Endothelial cell of umbilical vein (primary cell): ENCODE results near the gene CLEC20A. TPM values are rescaled to one million over a fixed set of nuclear protein-coding genes. Genes with fewer than 3 reads are reported as not detected.

Experiments used
- BruUV-seq: library from RNA; stranded (reverse); fragments of 400-500 nt; replicated peaks from 2 replicates; lab custom pipeline; 2021; lab: Mats Ljungman, UMichigan
- CTCF ChIA-PET: fragments of 300-600, 350-600 bp; sonication (Branson Sonifier 250); formaldehyde crosslinking; loops from one replicate; lab custom pipeline; 2021; ENCODE audit warnings: antibody characterized with exemption, inconsistent platforms; lab: Charles Lee
- POLR2A ChIA-PET: fragments of 300-600, 350-600 bp; sonication (Branson Sonifier 250); formaldehyde crosslinking; loops from one replicate; lab custom pipeline; 2021; ENCODE audit warnings: antibody characterized with exemption, inconsistent platforms; lab: Charles Lee
- DNase-seq: peaks from one replicate; pipeline ENCODE4 v3.0.0-alpha.2; 2011; ENCODE audit warnings: low read depth, low spot score
- FAIRE-seq: peaks from 2 replicates; lab custom pipeline; 2011; peaks lifted over from hg19 to GRCh38; lab: Jason Lieb, UNC
- H2AFZ ChIP-seq: 2 replicates; pipeline ENCODE4 v1.6.0; 2012; ENCODE audit warnings: low read depth, low read length, control low read depth, inconsistent platforms
- H3K27ac ChIP-seq: 2 replicates; pipeline ENCODE4 v1.5.1; 2011; ENCODE audit warnings: low read depth, mild to moderate bottlenecking, control low read depth, low read length, moderate library complexity; ENCODE audit not compliant: insufficient read depth
- H3K27me3 ChIP-seq, 2 experiments: 2 replicates each; pipeline versions ENCODE4 v1.6.0 to v1.6.1; 2011; ENCODE audit warnings: low read length in 2 of 2, mixed read lengths in 1 of 2; ENCODE audit not compliant: control insufficient read depth in 2 of 2, insufficient read depth in 2 of 2
- H3K36me3 ChIP-seq, 2 experiments: 2 replicates in 1 of 2; 3 replicates in 1 of 2; pipeline ENCODE4 v1.5.1; 2011; ENCODE audit warnings: low read length in 2 of 2, mild to moderate bottlenecking in 1 of 2, moderate library complexity in 1 of 2; ENCODE audit not compliant: control insufficient read depth in 2 of 2, insufficient read depth in 2 of 2; ENCODE audit errors: extremely low read depth in 1 of 2
- H3K4me1 ChIP-seq: 3 replicates; pipeline ENCODE4 v1.5.1; 2011; ENCODE audit warnings: mild to moderate bottlenecking, low read length; ENCODE audit not compliant: control insufficient read depth, insufficient read depth; ENCODE audit errors: extremely low read depth
- H3K4me2 ChIP-seq: 2 replicates; pipeline ENCODE4 v1.6.1; 2011; ENCODE audit warnings: low read length, control low read depth, mixed read lengths; ENCODE audit not compliant: insufficient read depth
- H3K4me3 ChIP-seq, 3 experiments: fragments of 200-600 bp in 1 of 3; sonication (generic), shearing (Covaris generic) in 1 of 3; replicated peaks in 1 of 3; 2 replicates each; pipeline ENCODE4 v1.5.1; 2011 to 2016; ENCODE audit warnings: control low read depth in 3 of 3, low read length in 3 of 3, mild to moderate bottlenecking in 2 of 3, inconsistent platforms in 1 of 3, low read depth in 1 of 3, moderate library complexity in 1 of 3; ENCODE audit not compliant: insufficient read depth in 1 of 3
- H3K79me2 ChIP-seq: 2 replicates; pipeline ENCODE4 v1.6.0; 2012; ENCODE audit warnings: low read length, inconsistent platforms; ENCODE audit not compliant: control insufficient read depth, insufficient read depth
- H3K9ac ChIP-seq: replicated peaks from 2 replicates; pipeline ENCODE3; 2011; ENCODE audit warnings: low read length, control low read depth; ENCODE audit not compliant: insufficient read depth; ENCODE audit errors: extremely low read depth
- H3K9me1 ChIP-seq: replicated peaks from 3 replicates; pipeline ENCODE4 v1.6.0; 2011; ENCODE audit warnings: mild to moderate bottlenecking, low read length; ENCODE audit not compliant: control insufficient read depth, insufficient read depth; ENCODE audit errors: extremely low read depth
- H3K9me3 ChIP-seq: replicated peaks from 2 replicates; pipeline ENCODE4 v1.5.1; 2012; ENCODE audit warnings: low read length, inconsistent platforms; ENCODE audit not compliant: control insufficient read depth, insufficient read depth
- H4K20me1 ChIP-seq: replicated peaks from 2 replicates; pipeline ENCODE3; 2011; ENCODE audit warnings: mild to moderate bottlenecking, low read length; ENCODE audit not compliant: control insufficient read depth, insufficient read depth; ENCODE audit errors: extremely low read depth
- CTCF ChIP-seq, 2 donors: IDR thresholded peaks; 1 replicate in 1 of 2; 2 replicates in 1 of 2; pipeline ENCODE4 v1.5.1; 2011; ENCODE audit warnings: low read length in 2 of 2, mild to moderate bottlenecking in 2 of 2, moderate library complexity in 2 of 2, control low read depth in 1 of 2, inconsistent platforms in 1 of 2, low read depth in 1 of 2; ENCODE audit not compliant: insufficient read depth in 1 of 2; ENCODE audit errors: extremely low read depth in 1 of 2
- EZH2 ChIP-seq: IDR thresholded peaks from 2 replicates; pipeline ENCODE4 v1.6.1; 2012; ENCODE audit warnings: borderline replicate concordance, low read depth, mild to moderate bottlenecking, moderate library complexity, low read length, inconsistent platforms; ENCODE audit not compliant: severe bottlenecking
- FOS ChIP-seq: IDR thresholded peaks from 2 replicates; pipeline ENCODE4 v1.6.1; 2011; ENCODE audit warnings: mild to moderate bottlenecking, low read length, moderate library complexity, borderline replicate concordance; ENCODE audit not compliant: insufficient read depth
- GATA2 ChIP-seq: IDR thresholded peaks from 2 replicates; pipeline ENCODE4 v1.7.0; 2011; ENCODE audit warnings: low read depth, mild to moderate bottlenecking, moderate library complexity, mixed read lengths, low read length; ENCODE audit not compliant: insufficient read length, insufficient read depth
- JUN ChIP-seq: IDR thresholded peaks from 2 replicates; pipeline ENCODE4 v1.6.1; 2011; ENCODE audit warnings: borderline replicate concordance, low read depth; ENCODE audit not compliant: insufficient read length, insufficient read depth
- MAX ChIP-seq: IDR thresholded peaks from 2 replicates; pipeline ENCODE4 v1.6.1; 2011; ENCODE audit not compliant: insufficient read depth, insufficient read length
- MYC ChIP-seq: IDR thresholded peaks from one replicate; pipeline ENCODE4 v1.6.1; 2011; ENCODE audit warnings: mild to moderate bottlenecking, low read depth, low read length
- POLR2A ChIP-seq: IDR thresholded peaks from 2 replicates; pipeline ENCODE4 v1.6.1; 2012; ENCODE audit warnings: low read depth, mild to moderate bottlenecking, control low read depth, low read length
- POLR2AphosphoS5 ChIP-seq: IDR thresholded peaks from 2 replicates; pipeline ENCODE4 v1.6.1; 2012; ENCODE audit warnings: low read depth, mild to moderate bottlenecking, control low read depth, low read length, moderate library complexity; ENCODE audit not compliant: insufficient read depth
- dilution Hi-C: fragments of 300-500 bp; cut with MboI; formaldehyde crosslinking; loops from one replicate; pipeline ENCODE4 v1.15.0; 2019; ENCODE audit warnings: low sequenced_read_pairs; ENCODE audit not compliant: extremely low pct_ligation_motif_present
- intact Hi-C: fragments of 100-400 bp; cut with micrococcal nuclease; formaldehyde crosslinking; loops from one replicate; pipeline ENCODE4 v1.10.0; 2022
- polyA plus RNA-seq, 4 experiments: library from polyadenylated mRNA; depleted of rRNA in 3 of 4; stranded (reverse) in 3 of 4; unstranded in 1 of 4; fragments of >200 nt; gene quantifications; 2 replicates each; pipeline versions ENCODE4 v1.2.1 to v1.2.3, GENCODE V29; 2011 to 2012; ENCODE audit warnings: missing spikeins in 1 of 4
- total RNA-seq: library from RNA; stranded (reverse); gene quantifications from 2 replicates; pipeline ENCODE4 v1.2.3, GENCODE V29; 2021

Gene CLEC20A
- total and polyA plus RNA-seq, 2 donors (not counting 3 experiments of a cell fraction or from before 2014, with no cell fraction given), result not detected

- ChIA-PET CTCF (interaction anchor here (1.0 to 1.8 kb wide), 5 partner anchors 17 to 170 kb away, joined by 3 to 5 read pairs (median 3); no protein-coding TSS in a partner anchor), POLR2A (no interaction called here)
- intact Hi-C loops, result no loop called here
- no peak overlapping the region for H3K4me3 ChIP-seq
- H3K27ac ChIP-seq, result no peak overlapping the region
- no peaks in the 10 kb centered on the region for H3K27me3 ChIP-seq
- dilution Hi-C loops, result no loop called here
- no peak overlapping the region for H3K9ac ChIP-seq
- FAIRE-seq (no peak), DNase-seq (no peak)
- BruUV-seq, result no TSS peak
- H3K9me3 ChIP-seq, result no peaks in the 10 kb centered on the region
- H3K4me2 ChIP-seq, result no peak overlapping the region
- no peaks in the 10 kb centered on the region for H3K9me1 ChIP-seq
- H3K36me3 ChIP-seq, result peaks cover 0 to 4% of the 10 kb centered on the region in 2 experiments
- H3K79me2 ChIP-seq, result no peaks in the 10 kb centered on the region
- no peak overlapping the region for H2AFZ ChIP-seq
- H3K4me1 ChIP-seq, result no peaks in the 10 kb centered on the region
- TF ChIP-seq MAX (no peak), POLR2A (no peak), FOS (no peak), MYC (no peak), GATA2 (no peak), JUN (no peak)
- no peaks in the 10 kb centered on the region for H4K20me1 ChIP-seq
Observed at GRCh38 chr1:178470411-178470960, 26.3 kb downstream of the CLEC20A start.

GRCh38 chr1:178467837-178468236 lies 28.9 kb downstream of the CLEC20A start:
- FAIRE-seq (no peak), DNase-seq (no peak)
- H2AFZ ChIP-seq, result no peak overlapping the region
- no peaks in the 10 kb centered on the region for H3K4me1 ChIP-seq
- no peak overlapping the region for H3K4me3 ChIP-seq
- no TSS peak for BruUV-seq
- CTCF ChIA-PET, result no interaction called here
- H3K9me1 ChIP-seq, result no peaks in the 10 kb centered on the region
- H3K9me3 ChIP-seq, result no peaks in the 10 kb centered on the region
- H3K27me3 ChIP-seq, result no peaks in the 10 kb centered on the region
- TF ChIP-seq MYC, result no peak
- no peak for TF ChIP-seq POLR2AphosphoS5
- TF ChIP-seq MAX, result no peak
- no peak for TF ChIP-seq FOS
- no peak for TF ChIP-seq POLR2A
- no peak for TF ChIP-seq EZH2
- TF ChIP-seq GATA2, result no peak
- no peak for TF ChIP-seq CTCF (IDR thresholded peaks at IDR 0.05; ENCODE audit: extremely low read depth in 1 of 2, insufficient read depth in 1 of 2, low read depth in 1 of 2, low read length in 2 of 2)
- TF ChIP-seq JUN, result no peak
- H4K20me1 ChIP-seq, result no peaks in the 10 kb centered on the region
- H3K79me2 ChIP-seq, result no peaks in the 10 kb centered on the region
- H3K4me2 ChIP-seq, result no peak overlapping the region
- no peak overlapping the region for H3K27ac ChIP-seq
- no peak overlapping the region for H3K9ac ChIP-seq
- dilution Hi-C loops, result no loop called here
- POLR2A ChIA-PET, result no interaction called here
- H3K36me3 ChIP-seq, result peaks cover 0 to 7% of the 10 kb centered on the region in 2 experiments
- intact Hi-C loops, result no loop called here
